ENCODE data around the gene CC2D1A. TPM values are rescaled to one million over a fixed set of nuclear protein-coding genes. Genes with fewer than 3 reads are reported as not detected.
A peak's percentile ranks its signal among the peaks of the same experiment; 100 is the strongest.

Gene CC2D1A
- total RNA-seq, 1 donor from 2014 or later, result 31.7 TPM

DNA sequence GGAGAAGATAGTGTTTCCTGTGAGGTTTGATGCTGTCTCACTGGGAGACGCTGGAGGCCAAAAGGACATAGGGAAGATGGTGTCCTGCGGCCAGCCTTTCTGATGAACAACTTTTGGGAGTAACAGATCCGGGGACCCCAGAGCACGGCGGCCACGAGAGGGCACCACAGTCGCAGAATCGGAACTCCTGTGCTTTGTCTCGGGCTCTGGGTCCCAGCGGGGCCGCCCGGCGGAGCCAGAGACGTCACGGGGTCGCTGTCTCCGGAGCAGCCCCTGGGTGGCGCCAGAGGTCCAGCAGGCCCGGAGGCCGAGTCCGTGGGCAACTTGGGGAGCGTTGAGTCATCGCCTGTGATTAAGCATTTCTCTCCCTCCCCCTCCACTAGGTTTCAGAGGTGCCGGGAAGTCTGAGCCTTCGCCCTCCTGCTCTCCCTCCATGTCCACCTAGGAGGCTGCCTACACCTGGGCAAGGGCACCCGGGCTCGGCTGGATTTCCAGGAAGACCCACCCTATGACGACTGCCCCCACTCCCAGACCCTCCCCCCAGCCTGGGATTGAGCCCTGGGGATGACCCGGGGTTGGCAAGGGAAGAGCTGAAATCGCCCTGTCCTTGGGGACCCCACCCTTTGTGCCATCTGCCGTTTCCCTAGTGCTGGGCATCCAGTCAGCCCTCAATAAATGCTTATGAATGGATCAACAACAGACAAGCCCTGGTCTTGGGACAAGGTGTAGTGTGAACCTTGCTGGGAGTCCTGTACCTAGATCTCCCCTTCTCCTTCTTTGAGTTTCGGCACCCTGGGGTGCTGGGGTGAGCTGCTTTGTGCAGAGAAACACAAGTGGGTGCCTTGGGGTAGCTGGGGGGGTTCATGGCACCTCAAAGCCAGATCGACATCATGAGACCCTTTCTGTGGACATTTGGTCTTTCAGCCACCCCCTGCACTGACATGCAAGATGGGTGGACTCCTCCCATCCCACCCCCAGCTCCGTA lies 25.6 kb upstream of the CC2D1A start:
- H3K27ac Mint-ChIP-seq (ENCODE audit: unreplicated experiment), result no peak overlapping the region
- H3K27me3 Mint-ChIP-seq (ENCODE audit: low read depth), result no peaks in the 10 kb centered on the region
- DNase-seq (ENCODE audit: low read depth, low spot score), result peak; percentile 100
- TF ChIP-seq CTCF (conservative IDR thresholded peaks at IDR 0.05), result peak; percentile 100
- peaks cover 20% of the 10 kb centered on the region for H3K4me1 Mint-ChIP-seq
- no peaks in the 10 kb centered on the region for H3K36me3 Mint-ChIP-seq (ENCODE audit: low read depth)
- no peaks in the 10 kb centered on the region for H3K9me3 Mint-ChIP-seq
- no peak overlapping the region for H3K4me3 Mint-ChIP-seq

DNA sequence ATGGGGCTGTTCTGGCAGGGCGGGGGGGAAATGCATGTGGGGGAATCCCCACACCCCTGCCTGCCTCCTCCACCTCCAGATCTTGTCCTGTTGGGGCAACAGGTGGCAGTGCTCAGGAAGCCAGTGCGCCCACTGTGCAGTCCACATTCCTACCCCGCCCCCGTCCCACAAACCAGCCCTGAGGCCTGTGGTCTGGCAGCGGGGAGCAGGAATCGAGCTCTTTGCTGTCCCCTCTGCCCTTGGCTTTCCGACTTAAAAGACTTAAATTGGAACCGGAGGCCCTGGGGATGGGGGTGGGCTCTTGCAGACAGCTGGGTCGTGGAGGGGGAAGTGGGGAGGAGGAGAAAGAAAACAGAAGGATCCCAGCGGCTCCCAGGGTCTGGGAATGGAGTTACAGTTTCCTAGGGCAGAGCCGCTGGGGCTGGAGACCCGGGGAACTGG lies 24.7 kb upstream of the CC2D1A start:
- no peak overlapping the region for H3K27ac Mint-ChIP-seq (ENCODE audit: unreplicated experiment)
- peak overlapping the region; percentile 27 for H3K4me3 Mint-ChIP-seq
- H3K27me3 Mint-ChIP-seq (ENCODE audit: low read depth), result no peaks in the 10 kb centered on the region
- H3K36me3 Mint-ChIP-seq (ENCODE audit: low read depth), result no peaks in the 10 kb centered on the region
- H3K4me1 Mint-ChIP-seq, result peaks cover 20% of the 10 kb centered on the region
- H3K9me3 Mint-ChIP-seq, result no peaks in the 10 kb centered on the region
- TF ChIP-seq CTCF (conservative IDR thresholded peaks at IDR 0.05), result no peak
- peak; percentile 26 for DNase-seq (ENCODE audit: low read depth, low spot score)

- Mint-ChIP-seq H3K4me3 (peak overlapping the region; percentile 27), H3K27ac (ENCODE audit: unreplicated experiment) (peak overlapping the region; percentile 72), H3K4me1 (peaks cover 20% of the 10 kb centered on the region), H3K36me3 (ENCODE audit: low read depth) (no peaks in the 10 kb centered on the region), H3K9me3 (no peaks in the 10 kb centered on the region), H3K27me3 (ENCODE audit: low read depth) (no peaks in the 10 kb centered on the region)
- DNase-seq (ENCODE audit: low read depth, low spot score), result no peak
- no peak for TF ChIP-seq CTCF (conservative IDR thresholded peaks at IDR 0.05)
Measured at GRCh38 chr19:13881692-13882418, 24.1 kb upstream of the CC2D1A start.

GRCh38 chr19:13882419-13882795 lies 23.6 kb upstream of the CC2D1A start:
- TF ChIP-seq CTCF (conservative IDR thresholded peaks at IDR 0.05), result no peak
- Mint-ChIP-seq H3K9me3 (no peaks in the 10 kb centered on the region), H3K4me3 (no peak overlapping the region), H3K27me3 (ENCODE audit: low read depth) (no peaks in the 10 kb centered on the region), H3K27ac (ENCODE audit: unreplicated experiment) (no peak overlapping the region), H3K36me3 (ENCODE audit: low read depth) (no peaks in the 10 kb centered on the region), H3K4me1 (peaks cover 20% of the 10 kb centered on the region)
- no peak for DNase-seq (ENCODE audit: low read depth, low spot score)

- no peaks in the 10 kb centered on the region for H3K27me3 Mint-ChIP-seq (ENCODE audit: low read depth)
- no peak for DNase-seq (ENCODE audit: low read depth, low spot score)
- H3K4me1 Mint-ChIP-seq, result peaks cover 20% of the 10 kb centered on the region
- TF ChIP-seq CTCF (conservative IDR thresholded peaks at IDR 0.05), result no peak
- H3K9me3 Mint-ChIP-seq, result no peaks in the 10 kb centered on the region
- no peak overlapping the region for H3K4me3 Mint-ChIP-seq
- H3K27ac Mint-ChIP-seq (ENCODE audit: unreplicated experiment), result no peak overlapping the region
- no peaks in the 10 kb centered on the region for H3K36me3 Mint-ChIP-seq (ENCODE audit: low read depth)
Measured at GRCh38 chr19:13882836-13883235, 23.2 kb upstream of the CC2D1A start.
